Ovary (tissue), 3 donors: Measurements from ENCODE around the gene CLEC16A.

Experiments used
- EP300 ChIP-seq: sonication (generic); formaldehyde crosslinking; IDR thresholded peaks from one replicate; pipeline ENCODE4 v1.6.1; 2017; ENCODE audit warnings: antibody characterized with exemption
- POLR2A ChIP-seq: fragments of 450-650 bp; IDR thresholded peaks from one replicate; pipeline ENCODE4 v1.6.1; 2017; ENCODE audit warnings: antibody characterized with exemption, mild to moderate bottlenecking, moderate library complexity
- TF ChIP-seq, protein P1 (sequence below), 3 donors: fragments of 450-650 bp in 2 of 3; fragments of 200-600 bp in 1 of 3; IDR thresholded peaks; one replicate each; pipeline versions ENCODE4 v1.5.1 to v1.8.0; 2016 to 2022; ENCODE audit warnings: antibody characterized with exemption in 3 of 3, mild to moderate bottlenecking in 1 of 3
- donor health status: DM: no; HTN: no; CAD: no.

DNA sequence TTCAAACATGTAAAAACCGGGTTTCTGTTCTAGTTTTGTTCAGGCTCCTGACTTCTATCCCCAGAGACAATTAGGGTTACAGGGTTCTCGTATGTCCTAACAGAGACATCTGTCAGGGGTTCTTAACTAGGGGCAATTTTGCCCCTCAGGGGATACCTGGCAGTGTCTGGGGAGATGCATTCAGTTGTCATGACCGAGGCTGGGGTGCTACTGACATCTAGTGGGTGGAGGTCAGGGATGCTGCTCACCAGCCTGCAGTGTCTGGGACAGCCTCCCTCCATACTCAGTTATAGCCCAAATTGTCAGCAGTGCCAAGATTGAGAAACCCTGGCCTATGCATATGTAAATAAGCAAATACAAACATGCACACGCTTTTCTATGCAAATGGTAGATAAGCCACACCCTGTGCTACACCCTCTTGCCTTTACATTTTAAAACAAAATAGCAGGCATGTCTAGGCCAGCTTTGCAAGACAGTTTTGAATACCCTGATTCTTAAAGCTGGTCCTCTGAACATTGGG is 37.4 kb downstream of the CLEC16A start:
- TF ChIP-seq, protein P1, sequence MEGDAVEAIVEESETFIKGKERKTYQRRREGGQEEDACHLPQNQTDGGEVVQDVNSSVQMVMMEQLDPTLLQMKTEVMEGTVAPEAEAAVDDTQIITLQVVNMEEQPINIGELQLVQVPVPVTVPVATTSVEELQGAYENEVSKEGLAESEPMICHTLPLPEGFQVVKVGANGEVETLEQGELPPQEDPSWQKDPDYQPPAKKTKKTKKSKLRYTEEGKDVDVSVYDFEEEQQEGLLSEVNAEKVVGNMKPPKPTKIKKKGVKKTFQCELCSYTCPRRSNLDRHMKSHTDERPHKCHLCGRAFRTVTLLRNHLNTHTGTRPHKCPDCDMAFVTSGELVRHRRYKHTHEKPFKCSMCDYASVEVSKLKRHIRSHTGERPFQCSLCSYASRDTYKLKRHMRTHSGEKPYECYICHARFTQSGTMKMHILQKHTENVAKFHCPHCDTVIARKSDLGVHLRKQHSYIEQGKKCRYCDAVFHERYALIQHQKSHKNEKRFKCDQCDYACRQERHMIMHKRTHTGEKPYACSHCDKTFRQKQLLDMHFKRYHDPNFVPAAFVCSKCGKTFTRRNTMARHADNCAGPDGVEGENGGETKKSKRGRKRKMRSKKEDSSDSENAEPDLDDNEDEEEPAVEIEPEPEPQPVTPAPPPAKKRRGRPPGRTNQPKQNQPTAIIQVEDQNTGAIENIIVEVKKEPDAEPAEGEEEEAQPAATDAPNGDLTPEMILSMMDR (IDR thresholded peaks at IDR 0.05) = no peak
- no peak for TF ChIP-seq POLR2A
- TF ChIP-seq EP300 = no peak
